HepG2 (cell line): ENCODE results near the gene IFT172. TPM values are rescaled to one million over a fixed set of nuclear protein-coding genes. Genes with fewer than 3 reads are reported as not detected.

Experiments
- AKAP8 ChIP-seq: sonication (generic); formaldehyde crosslinking; IDR thresholded peaks from 2 replicates; pipeline ENCODE4 v1.5.1; 2020; ENCODE audit warnings: mild to moderate bottlenecking, missing genetic modification reagents
- ASH2L ChIP-seq: fragments of 300-600, 200-600 bp; sonication (generic); IDR thresholded peaks from 2 replicates; pipeline ENCODE4 v1.7.0; 2017; ENCODE audit warnings: low read depth, mild to moderate bottlenecking, moderate library complexity, mixed read lengths, low read length; ENCODE audit not compliant: insufficient read length
- ATF6 ChIP-seq: sonication (generic); formaldehyde crosslinking; conservative IDR thresholded peaks from 2 replicates; pipeline ENCODE4 v1.4.0; 2020; ENCODE audit warnings: missing genetic modification reagents
- ATM ChIP-seq: fragments of 450-650 bp; IDR thresholded peaks from 2 replicates; pipeline ENCODE4 v1.7.1; 2017; ENCODE audit warnings: mild to moderate bottlenecking, borderline replicate concordance
- CREM ChIP-seq, 2 experiments: sonication (generic) in 1 of 2; formaldehyde crosslinking in 1 of 2; IDR thresholded peaks; 2 replicates each; pipeline versions ENCODE4 v1.4.0 to v1.6.1; 2016 to 2020; ENCODE audit warnings: antibody characterized with exemption in 1 of 2, mild to moderate bottlenecking in 1 of 2, missing genetic modification reagents in 1 of 2
- CSRNP2 ChIP-seq: sonication (generic); formaldehyde crosslinking; conservative IDR thresholded peaks from 2 replicates; pipeline ENCODE4 v1.8.0; 2022; ENCODE audit warnings: low read depth, missing genetic modification reagents
- FOSL2 ChIP-seq: sonication (generic); formaldehyde crosslinking; IDR thresholded peaks from 2 replicates; pipeline ENCODE4 v1.4.0; 2020; ENCODE audit warnings: missing genetic modification reagents
- GFI1 ChIP-seq: sonication (generic); formaldehyde crosslinking; IDR thresholded peaks from 2 replicates; pipeline ENCODE4 v1.5.0; 2020; ENCODE audit warnings: missing genetic modification reagents, mild to moderate bottlenecking, borderline replicate concordance
- HOXD1 ChIP-seq: sonication (generic); formaldehyde crosslinking; IDR thresholded peaks from 2 replicates; pipeline ENCODE4 v1.5.0; 2020; ENCODE audit warnings: missing genetic modification reagents
- IKZF1 ChIP-seq: fragments of 450-650 bp; IDR thresholded peaks from 2 replicates; pipeline ENCODE4 v1.7.1; 2016
- KDM2A ChIP-seq: sonication (generic); formaldehyde crosslinking; IDR thresholded peaks from 2 replicates; pipeline ENCODE4 v1.4.0; 2020; ENCODE audit warnings: low read depth, missing genetic modification reagents, borderline replicate concordance
- KDM5A ChIP-seq: fragments of 200-600 bp; sonication (generic); IDR thresholded peaks from 2 replicates; pipeline ENCODE4 v1.7.0; 2018; ENCODE audit warnings: antibody characterized with exemption, mild to moderate bottlenecking, low read length, borderline replicate concordance
- MXI1 ChIP-seq: IDR thresholded peaks from 3 replicates; pipeline ENCODE4 v1.6.1; 2012; ENCODE audit warnings: low read depth, low read length, inconsistent platforms, borderline replicate concordance
- NRL ChIP-seq: sonication (generic); formaldehyde crosslinking; IDR thresholded peaks from 2 replicates; pipeline ENCODE4 v1.5.0; 2020; ENCODE audit warnings: missing genetic modification reagents, mild to moderate bottlenecking, moderate library complexity, borderline replicate concordance
- RAD21 ChIP-seq: fragments of 450-650 bp; formaldehyde crosslinking; IDR thresholded peaks from 2 replicates; pipeline ENCODE4 v1.5.0; 2020; ENCODE audit warnings: mild to moderate bottlenecking
- SRY ChIP-seq: sonication (generic); formaldehyde crosslinking; IDR thresholded peaks from 2 replicates; pipeline ENCODE4 v1.8.0; 2022; ENCODE audit warnings: mild to moderate bottlenecking, missing genetic modification reagents
- TBP ChIP-seq: sonication (generic); formaldehyde crosslinking; IDR thresholded peaks from 2 replicates; pipeline ENCODE4 v1.5.0; 2020; ENCODE audit warnings: missing genetic modification reagents
- ZFP36L1 ChIP-seq: sonication (generic); formaldehyde crosslinking; IDR thresholded peaks from 2 replicates; pipeline ENCODE4 v1.8.0; 2022; ENCODE audit warnings: mild to moderate bottlenecking, missing genetic modification reagents, moderate library complexity
- ZNF136 ChIP-seq: sonication (generic); formaldehyde crosslinking; IDR thresholded peaks from 2 replicates; pipeline ENCODE4 v1.8.1; 2022; ENCODE audit warnings: low read depth, mild to moderate bottlenecking, moderate library complexity, missing genetic modification reagents
- ZNF20 ChIP-seq: sonication (generic); formaldehyde crosslinking; IDR thresholded peaks from 2 replicates; pipeline ENCODE4 v1.4.0; 2020; ENCODE audit warnings: mild to moderate bottlenecking, moderate library complexity, missing genetic modification reagents
- ZNF652 ChIP-seq: IDR thresholded peaks from 2 replicates; pipeline ENCODE4 v1.6.1; 2016; ENCODE audit warnings: low read depth, borderline replicate concordance
- ZNF773 ChIP-seq: sonication (generic); formaldehyde crosslinking; IDR thresholded peaks from 2 replicates; pipeline ENCODE4 v1.4.0; 2020; ENCODE audit warnings: missing genetic modification reagents, borderline replicate concordance
- polyA plus RNA-seq, 8 experiments: library from polyadenylated mRNA; depleted of rRNA in 3 of 8; stranded (reverse) in 7 of 8; unstranded in 1 of 8; fragments of >200 nt; fragmentation: Illumina TruSeq in 4 of 8; extraction: Trizol in 4 of 8; gene quantifications; 2 replicates each; pipeline versions ENCODE4 v1.2.1 to v1.2.3, GENCODE V29; 2011 to 2016; ENCODE audit warnings: low read depth in 4 of 8, missing spikeins in 1 of 8, mixed read lengths in 1 of 8; ENCODE audit not compliant: insufficient read depth in 1 of 8
- total RNA-seq, 5 experiments: library from RNA; depleted of rRNA; stranded (reverse); fragments of >200 nt; fragmentation: Illumina TruSeq; extraction: Trizol; gene quantifications; 2 replicates each; pipeline ENCODE4 v1.2.3, GENCODE V29; 2016; ENCODE audit warnings: low read depth in 1 of 5
- TF ChIP-seq, protein P1 (sequence below): sonication (generic); formaldehyde crosslinking; IDR thresholded peaks from 2 replicates; pipeline ENCODE4 v1.5.0; 2020; ENCODE audit warnings: missing genetic modification reagents
- TF ChIP-seq, protein P2 (sequence below): sonication (generic); formaldehyde crosslinking; IDR thresholded peaks from 2 replicates; pipeline ENCODE4 v1.4.0; 2020; ENCODE audit warnings: missing genetic modification reagents

IFT172 gene
- total and polyA plus RNA-seq, 2 of the 13 experiments (the other 11 are each of a cell fraction or from before 2014, with no cell fraction given), result 21.6 to 35.7 TPM

- TF ChIP-seq AKAP8 (CRISPR knock-in tag), result peak; percentile 52
- no peak for TF ChIP-seq TBP (CRISPR knock-in tag)
- peak; percentile 67; the same call in 1 of the 2 replicates for TF ChIP-seq GFI1 (CRISPR knock-in tag)
- TF ChIP-seq ZNF136 (CRISPR knock-in tag), result peak; percentile 88; the same call in 1 of the 2 replicates
- peak; percentile 78 for TF ChIP-seq KDM5A
- peak; percentile 89 for TF ChIP-seq ASH2L
- TF ChIP-seq ZNF652 (CRISPR knock-in tag), result no peak
- peak; percentile 53 for TF ChIP-seq FOSL2 (CRISPR knock-in tag)
- TF ChIP-seq ZNF773 (CRISPR knock-in tag), result no peak
- peak; percentile 36 for TF ChIP-seq CREM (IDR thresholded peaks at IDR 0.05)
- TF ChIP-seq CREM (CRISPR knock-in tag; IDR thresholded peaks at IDR 0.05), result no peak
- TF ChIP-seq ZFP36L1 (CRISPR knock-in tag), result peak; percentile 88
- peak; percentile 93 for TF ChIP-seq SRY (CRISPR knock-in tag)
- TF ChIP-seq IKZF1, result no peak
- TF ChIP-seq, protein P1, sequence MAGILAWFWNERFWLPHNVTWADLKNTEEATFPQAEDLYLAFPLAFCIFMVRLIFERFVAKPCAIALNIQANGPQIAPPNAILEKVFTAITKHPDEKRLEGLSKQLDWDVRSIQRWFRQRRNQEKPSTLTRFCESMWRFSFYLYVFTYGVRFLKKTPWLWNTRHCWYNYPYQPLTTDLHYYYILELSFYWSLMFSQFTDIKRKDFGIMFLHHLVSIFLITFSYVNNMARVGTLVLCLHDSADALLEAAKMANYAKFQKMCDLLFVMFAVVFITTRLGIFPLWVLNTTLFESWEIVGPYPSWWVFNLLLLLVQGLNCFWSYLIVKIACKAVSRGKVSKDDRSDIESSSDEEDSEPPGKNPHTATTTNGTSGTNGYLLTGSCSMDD, result no peak
- peak; percentile 91; the same call in 1 of the 2 replicates for TF ChIP-seq KDM2A (CRISPR knock-in tag)
- peak; percentile 70 for TF ChIP-seq HOXD1 (CRISPR knock-in tag)
- peak; percentile 88; the same call in 1 of the 2 replicates for TF ChIP-seq ZNF20
- TF ChIP-seq NRL, result peak; percentile 80
- TF ChIP-seq MXI1, result peak; percentile 69; the same call in 1 of the 3 replicates
- peak; percentile 31; the same call in 1 of the 2 replicates for TF ChIP-seq ATF6 (CRISPR knock-in tag)
- peak; percentile 64; the same call in 1 of the 2 replicates for TF ChIP-seq RAD21 (CRISPR knock-in tag)
- no peak for TF ChIP-seq ATM
- TF ChIP-seq, protein P2, sequence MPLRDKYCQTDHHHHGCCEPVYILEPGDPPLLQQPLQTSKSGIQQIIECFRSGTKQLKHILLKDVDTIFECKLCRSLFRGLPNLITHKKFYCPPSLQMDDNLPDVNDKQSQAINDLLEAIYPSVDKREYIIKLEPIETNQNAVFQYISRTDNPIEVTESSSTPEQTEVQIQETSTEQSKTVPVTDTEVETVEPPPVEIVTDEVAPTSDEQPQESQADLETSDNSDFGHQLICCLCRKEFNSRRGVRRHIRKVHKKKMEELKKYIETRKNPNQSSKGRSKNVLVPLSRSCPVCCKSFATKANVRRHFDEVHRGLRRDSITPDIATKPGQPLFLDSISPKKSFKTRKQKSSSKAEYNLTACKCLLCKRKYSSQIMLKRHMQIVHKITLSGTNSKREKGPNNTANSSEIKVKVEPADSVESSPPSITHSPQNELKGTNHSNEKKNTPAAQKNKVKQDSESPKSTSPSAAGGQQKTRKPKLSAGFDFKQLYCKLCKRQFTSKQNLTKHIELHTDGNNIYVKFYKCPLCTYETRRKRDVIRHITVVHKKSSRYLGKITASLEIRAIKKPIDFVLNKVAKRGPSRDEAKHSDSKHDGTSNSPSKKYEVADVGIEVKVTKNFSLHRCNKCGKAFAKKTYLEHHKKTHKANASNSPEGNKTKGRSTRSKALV (CRISPR knock-in tag), result 0 out of 2 replicates have a peak, but pooled peaks have one; percentile 36
- no peak for TF ChIP-seq CSRNP2 (CRISPR knock-in tag)
These were observed 61.1 kb downstream of the IFT172 start, which contains the start of gene NRBP1 (continued) for GRCh38 chr2:27428213-27428977.
